ENCODE measurements around the gene PIK3CD. TPM values are rescaled to one million over a fixed set of nuclear protein-coding genes. Genes with fewer than 3 reads are reported as not detected.
A peak's percentile ranks its signal among the peaks of the same experiment; 100 is the strongest.

The PIK3CD gene
- total RNA-seq, 1 experiment from 2014 or later, result 4.5 TPM

DNA sequence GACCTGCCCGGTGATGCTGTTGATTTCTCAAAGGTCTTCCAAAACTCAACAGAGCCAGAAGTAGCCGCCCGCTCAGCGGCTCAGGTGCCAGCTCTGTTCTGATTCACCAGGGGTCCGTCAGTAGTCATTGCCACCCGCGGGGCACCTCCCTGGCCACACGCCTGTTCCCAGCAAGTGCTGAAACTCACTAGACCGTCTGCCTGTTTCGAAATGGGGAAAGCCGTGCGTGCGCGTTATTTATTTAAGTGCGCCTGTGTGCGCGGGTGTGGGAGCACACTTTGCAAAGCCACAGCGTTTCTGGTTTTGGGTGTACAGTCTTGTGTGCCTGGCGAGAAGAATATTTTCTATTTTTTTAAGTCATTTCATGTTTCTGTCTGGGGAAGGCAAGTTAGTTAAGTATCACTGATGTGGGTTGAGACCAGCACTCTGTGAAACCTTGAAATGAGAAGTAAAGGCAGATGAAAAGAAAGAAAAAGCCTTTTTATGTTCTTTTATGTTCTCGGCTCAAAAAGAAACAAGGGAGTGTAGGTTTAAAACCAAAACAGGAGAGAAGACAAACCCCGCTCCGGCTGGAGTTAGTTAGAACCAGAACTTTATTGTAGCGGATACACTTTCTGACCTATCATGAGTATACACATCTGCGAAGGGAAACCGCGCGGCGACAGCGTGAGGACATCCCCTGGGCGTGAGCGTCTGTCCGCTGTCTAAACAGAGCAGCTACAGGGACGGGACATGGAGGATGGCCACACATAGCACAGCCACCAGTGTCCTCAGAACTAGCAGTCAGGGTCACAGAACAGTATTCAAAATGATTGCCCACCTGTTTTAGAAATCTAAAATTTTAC lies 77.1 kb downstream of the PIK3CD start:
- no peak overlapping the region for H3K27ac ChIP-seq (ENCODE audit: low read length)
- no peak overlapping the region for H3K9ac ChIP-seq (ENCODE audit: low read length)
- H3K9me3 ChIP-seq (ENCODE audit: low read length), result no peaks in the 10 kb centered on the region
- H3K36me3 ChIP-seq (ENCODE audit: low read depth, low read length), result peaks cover 29% of the 10 kb centered on the region
- no peaks in the 10 kb centered on the region for H3K4me1 ChIP-seq (ENCODE audit: insufficient read depth, low read length)
- ChIA-PET CTCF (no interaction called here), POLR2A (ENCODE audit: unreplicated experiment) (no interaction called here)
- H3K4me3 ChIP-seq (ENCODE audit: low read length), result no peak overlapping the region
- no peaks in the 10 kb centered on the region for H3K27me3 ChIP-seq (ENCODE audit: low read length)
- DNase-seq (no peak), ATAC-seq (no peak)
- H3F3A ChIP-seq (ENCODE audit: low read length, unreplicated experiment), result no peaks in the 10 kb centered on the region
- no peak overlapping the region for H2AFZ ChIP-seq (ENCODE audit: low read length)
- intact Hi-C loops (cut with micrococcal nuclease), result no loop called here
- no peaks in the 10 kb centered on the region for H3K9me2 ChIP-seq (replicated peaks; ENCODE audit: low read length)
- no TSS peak for BruUV-seq (replicated peaks)
- H3K4me2 ChIP-seq (ENCODE audit: low read length), result no peak overlapping the region
- H4K20me1 ChIP-seq (ENCODE audit: low read length), result no peaks in the 10 kb centered on the region
- no peaks in the 10 kb centered on the region for H3K79me2 ChIP-seq (ENCODE audit: low read length)
- no peak for TF ChIP-seq EZH2phosphoT487 (IDR thresholded peaks at IDR 0.05; ENCODE audit: borderline replicate concordance, low read length)

- DNase-seq, result no peak
- BruUV-seq (replicated peaks), result no TSS peak
- TF ChIP-seq EZH2 (IDR thresholded peaks at IDR 0.05; ENCODE audit: low read length, unreplicated experiment) (no peak), EZH2phosphoT487 (IDR thresholded peaks at IDR 0.05; ENCODE audit: borderline replicate concordance, low read length) (no peak), CTCF (conservative IDR thresholded peaks at IDR 0.05; ENCODE audit: low read depth, low read length) (no peak)
- ATAC-seq, result no peak
- H3K9ac ChIP-seq (ENCODE audit: low read length), result no peak overlapping the region
- ChIA-PET CTCF (no interaction called here), POLR2A (ENCODE audit: unreplicated experiment) (no interaction called here)
- no peak overlapping the region for H3K27ac ChIP-seq (ENCODE audit: low read length)
- peaks cover 33% of the 10 kb centered on the region for H3K36me3 ChIP-seq (ENCODE audit: low read depth, low read length)
- no peaks in the 10 kb centered on the region for H3K9me2 ChIP-seq (replicated peaks; ENCODE audit: low read length)
- H2AFZ ChIP-seq (ENCODE audit: low read length), result no peak overlapping the region
- no peak overlapping the region for H3K4me2 ChIP-seq (ENCODE audit: low read length)
- H3K4me1 ChIP-seq (ENCODE audit: insufficient read depth, low read length), result no peaks in the 10 kb centered on the region
- H4K20me1 ChIP-seq (ENCODE audit: low read length), result no peaks in the 10 kb centered on the region
- H3K4me3 ChIP-seq (ENCODE audit: low read length), result no peak overlapping the region
- no peaks in the 10 kb centered on the region for H3K27me3 ChIP-seq (ENCODE audit: low read length)
- no peaks in the 10 kb centered on the region for H3K9me3 ChIP-seq (ENCODE audit: low read length)
- intact Hi-C loops (cut with micrococcal nuclease), result no loop called here
- H3F3A ChIP-seq (ENCODE audit: low read length, unreplicated experiment), result no peaks in the 10 kb centered on the region
- no peaks in the 10 kb centered on the region for H3K79me2 ChIP-seq (ENCODE audit: low read length)
Measured at GRCh38 chr1:9729523-9729922, 78.0 kb downstream of the PIK3CD start.

- ATAC-seq, result no peak
- BruUV-seq (replicated peaks), result TSS peak; percentile 36
Measured at GRCh38 chr1:9730096-9730901, 78.8 kb downstream of the PIK3CD start.

More at GRCh38 chr1:9730096-9730901, 78.8 kb downstream of the PIK3CD start:
- H3K27ac ChIP-seq (ENCODE audit: low read length), result no peak overlapping the region
- no peak for TF ChIP-seq CTCF (conservative IDR thresholded peaks at IDR 0.05; ENCODE audit: low read depth, low read length)
- TF ChIP-seq EZH2phosphoT487 (IDR thresholded peaks at IDR 0.05; ENCODE audit: borderline replicate concordance, low read length), result no peak
- no peak for TF ChIP-seq EZH2 (IDR thresholded peaks at IDR 0.05; ENCODE audit: low read length, unreplicated experiment)
- H3F3A ChIP-seq (ENCODE audit: low read length, unreplicated experiment), result no peaks in the 10 kb centered on the region
- H3K9me3 ChIP-seq (ENCODE audit: low read length), result no peaks in the 10 kb centered on the region
- peaks cover 40% of the 10 kb centered on the region for H3K36me3 ChIP-seq (ENCODE audit: low read depth, low read length)
- no peaks in the 10 kb centered on the region for H3K79me2 ChIP-seq (ENCODE audit: low read length)
- POLR2A ChIA-PET (ENCODE audit: unreplicated experiment), result no interaction called here
- H3K4me2 ChIP-seq (ENCODE audit: low read length), result no peak overlapping the region
- H3K4me1 ChIP-seq (ENCODE audit: insufficient read depth, low read length), result no peaks in the 10 kb centered on the region
- H2AFZ ChIP-seq (ENCODE audit: low read length), result no peak overlapping the region
- CTCF ChIA-PET, result no interaction called here
- no peaks in the 10 kb centered on the region for H3K27me3 ChIP-seq (ENCODE audit: low read length)
- H3K9me2 ChIP-seq (replicated peaks; ENCODE audit: low read length), result no peaks in the 10 kb centered on the region
- intact Hi-C loops (cut with micrococcal nuclease), result no loop called here
- no peak overlapping the region for H3K9ac ChIP-seq (ENCODE audit: low read length)
- no peak overlapping the region for H3K4me3 ChIP-seq (ENCODE audit: low read length)
- DNase-seq, result no peak
- no peaks in the 10 kb centered on the region for H4K20me1 ChIP-seq (ENCODE audit: low read length)
